Caco-2 (cell line): Measurements from ENCODE around the gene ESPNL. TPM values are rescaled to one million over a fixed set of nuclear protein-coding genes. Genes with fewer than 3 reads are reported as not detected.

ENCODE experiments used
- BruUV-seq: library from RNA; stranded (reverse); fragments of 400-500 nt; replicated peaks from 2 replicates; lab custom pipeline; 2021; lab: Mats Ljungman, UMichigan
- CTCF ChIA-PET: fragments of 300-600 bp; sonication (Branson Sonifier 250); formaldehyde crosslinking; loops from one replicate; lab custom pipeline; 2022; ENCODE audit warnings: antibody characterized with exemption; lab: Charles Lee
- POLR2A ChIA-PET: fragments of 300-600 bp; sonication (Branson Sonifier 250); formaldehyde crosslinking; loops from one replicate; lab custom pipeline; 2022; ENCODE audit warnings: antibody characterized with exemption; lab: Charles Lee
- DNase-seq, 2 experiments: peaks; one replicate each; pipeline versions ENCODE4 v3.0.0 to v3.0.0-alpha.2; 2020 to 2022
- H3K27me3 ChIP-seq: replicated peaks from 2 replicates; pipeline ENCODE4 v1.6.0; 2011; ENCODE audit warnings: low read length; ENCODE audit not compliant: control insufficient read depth, insufficient read depth
- H3K36me3 ChIP-seq: 2 replicates; pipeline ENCODE4 v1.5.1; 2011; ENCODE audit warnings: low read length; ENCODE audit not compliant: control insufficient read depth, insufficient read depth
- H3K4me1 ChIP-seq: fragments of 250-450 bp; sonication (Bioruptor Pico); 2 replicates; pipeline ENCODE4 v1.5.1; 2020; ENCODE audit warnings: mild to moderate bottlenecking
- H3K4me3 ChIP-seq: 2 replicates; pipeline ENCODE4 v1.5.1; 2011; ENCODE audit warnings: low read depth, mild to moderate bottlenecking, control low read depth, low read length
- H3K9me3 ChIP-seq: fragments of 250-450 bp; sonication (Bioruptor Pico); 2 replicates; pipeline ENCODE4 v1.5.1; 2020; ENCODE audit warnings: mild to moderate bottlenecking, moderate library complexity
- H3K27ac Mint-ChIP-seq: one replicate; pipeline ENCODE4 v1.8.0; 2022; ENCODE audit warnings: mixed read lengths; ENCODE audit not compliant: unreplicated experiment
- H3K27me3 Mint-ChIP-seq: one replicate; pipeline ENCODE4 v1.8.0; 2022; ENCODE audit warnings: mixed read lengths; ENCODE audit not compliant: insufficient read depth, unreplicated experiment
- H3K36me3 Mint-ChIP-seq: one replicate; pipeline ENCODE4 v1.8.0; 2022; ENCODE audit warnings: mild to moderate bottlenecking, mixed read lengths; ENCODE audit not compliant: insufficient read depth, unreplicated experiment
- H3K4me1 Mint-ChIP-seq: one replicate; pipeline ENCODE4 v1.8.0; 2022; ENCODE audit warnings: low read depth, mixed read lengths; ENCODE audit not compliant: unreplicated experiment
- H3K4me3 Mint-ChIP-seq: one replicate; pipeline ENCODE4 v1.8.0; 2022; ENCODE audit warnings: mild to moderate bottlenecking, moderate library complexity, mixed read lengths; ENCODE audit not compliant: unreplicated experiment
- H3K9me3 Mint-ChIP-seq: one replicate; pipeline ENCODE4 v1.8.0; 2022; ENCODE audit warnings: mixed read lengths; ENCODE audit not compliant: unreplicated experiment
- intact Hi-C: fragments of 100-400 bp; cut with micrococcal nuclease; formaldehyde crosslinking; loops from one replicate; pipeline ENCODE4 v1.10.0; 2022; ENCODE audit not compliant: unreplicated experiment
- total RNA-seq: library from RNA; stranded (reverse); gene quantifications from 2 replicates; pipeline ENCODE4 v1.2.3, GENCODE V29; 2022
- TF ChIP-seq, protein P1 (sequence below), 2 experiments: fragments of 200-600 bp in 1 of 2; IDR thresholded peaks; 1 replicate in 1 of 2; 2 replicates in 1 of 2; pipeline versions ENCODE4 v1.5.1 to v1.8.0; 2011 to 2022; ENCODE audit warnings: antibody characterized with exemption in 1 of 2, control low read depth in 1 of 2, inconsistent platforms in 1 of 2, low read depth in 1 of 2, low read length in 1 of 2, mild to moderate bottlenecking in 1 of 2, moderate library complexity in 1 of 2; ENCODE audit not compliant: insufficient read depth in 1 of 2, severe bottlenecking in 1 of 2, unreplicated experiment in 1 of 2

ESPNL gene
- total RNA-seq, 1 experiment from 2014 or later, result not detected

DNA sequence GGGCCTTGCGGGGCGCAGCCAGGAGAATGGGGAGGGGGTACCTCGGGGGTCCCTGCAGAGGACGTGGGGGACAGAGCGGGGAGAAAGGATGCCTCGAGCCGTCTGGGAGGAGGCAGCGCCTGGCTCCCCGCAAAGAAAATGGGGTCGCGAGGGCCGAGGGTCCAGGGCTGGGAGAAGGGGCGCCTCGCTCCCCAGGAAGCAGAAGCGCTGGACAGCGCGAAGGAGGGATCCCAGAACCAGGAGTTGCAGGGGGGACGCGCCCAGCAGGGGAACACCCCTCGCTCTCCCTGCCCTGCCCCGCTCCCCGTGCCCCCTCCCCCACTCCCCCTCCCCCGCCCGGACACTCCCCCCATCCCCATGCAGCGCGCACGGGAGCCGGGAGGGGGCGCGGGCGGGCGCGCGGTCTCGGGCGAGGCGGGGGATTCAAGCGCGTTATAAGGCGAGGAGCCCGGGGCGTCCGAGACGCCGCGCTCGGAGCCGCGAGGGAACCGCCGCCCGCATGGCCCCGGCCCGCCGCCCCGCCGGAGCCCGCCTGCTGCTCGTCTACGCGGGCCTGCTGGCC, 58.5 kb downstream of the ESPNL start, which contains the start of gene ERFE:
Gene ERFE (plus strand): TSS at position 462 of the 562 bp plus-strand sequence. CDS start 38 bp downstream, at position 500.
- Mint-ChIP-seq H3K4me3 (peak within 1 kb of the TSS; percentile 64), H3K4me1 (no peaks in the 10 kb centered on the region), H3K36me3 (peaks cover 4% of the 10 kb centered on the region), H3K27me3 (no peaks in the 10 kb centered on the region), H3K9me3 (no peaks in the 10 kb centered on the region), H3K27ac (no peak within 1 kb of the TSS)
- H3K27me3 ChIP-seq, result no peaks in the 10 kb centered on the region
- no peaks in the 10 kb centered on the region for H3K9me3 ChIP-seq
- TF ChIP-seq, protein P1, sequence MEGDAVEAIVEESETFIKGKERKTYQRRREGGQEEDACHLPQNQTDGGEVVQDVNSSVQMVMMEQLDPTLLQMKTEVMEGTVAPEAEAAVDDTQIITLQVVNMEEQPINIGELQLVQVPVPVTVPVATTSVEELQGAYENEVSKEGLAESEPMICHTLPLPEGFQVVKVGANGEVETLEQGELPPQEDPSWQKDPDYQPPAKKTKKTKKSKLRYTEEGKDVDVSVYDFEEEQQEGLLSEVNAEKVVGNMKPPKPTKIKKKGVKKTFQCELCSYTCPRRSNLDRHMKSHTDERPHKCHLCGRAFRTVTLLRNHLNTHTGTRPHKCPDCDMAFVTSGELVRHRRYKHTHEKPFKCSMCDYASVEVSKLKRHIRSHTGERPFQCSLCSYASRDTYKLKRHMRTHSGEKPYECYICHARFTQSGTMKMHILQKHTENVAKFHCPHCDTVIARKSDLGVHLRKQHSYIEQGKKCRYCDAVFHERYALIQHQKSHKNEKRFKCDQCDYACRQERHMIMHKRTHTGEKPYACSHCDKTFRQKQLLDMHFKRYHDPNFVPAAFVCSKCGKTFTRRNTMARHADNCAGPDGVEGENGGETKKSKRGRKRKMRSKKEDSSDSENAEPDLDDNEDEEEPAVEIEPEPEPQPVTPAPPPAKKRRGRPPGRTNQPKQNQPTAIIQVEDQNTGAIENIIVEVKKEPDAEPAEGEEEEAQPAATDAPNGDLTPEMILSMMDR (IDR thresholded peaks at IDR 0.05; ENCODE audit: insufficient read depth in 1 of 2, low read depth in 1 of 2, low read length in 1 of 2, severe bottlenecking in 1 of 2, unreplicated experiment in 1 of 2), result peak; percentile 21 to 45
- peak in 1 of 2 experiments; percentile 73 for DNase-seq
- no TSS peak for BruUV-seq
- CTCF ChIA-PET, result interaction anchor here (0.6 kb wide), 1 partner anchor 115 kb away, joined by 3 read pairs; no protein-coding TSS in a partner anchor
- H3K4me3 ChIP-seq, result peak within 1 kb of the TSS; percentile 29
- no peaks in the 10 kb centered on the region for H3K36me3 ChIP-seq
- intact Hi-C loops, result loop anchor here (10.0 kb wide), 1 partner anchor 304 kb away; the partner anchor contains the start of gene RAMP1
- POLR2A ChIA-PET, result no interaction called here
- no peaks in the 10 kb centered on the region for H3K4me1 ChIP-seq

- Histone ChIP-seq H3K36me3 (no peaks in the 10 kb centered on the region), H3K27me3 (no peaks in the 10 kb centered on the region), H3K4me1 (no peaks in the 10 kb centered on the region), H3K4me3 (peak overlapping the region; percentile 29), H3K9me3 (no peaks in the 10 kb centered on the region)
- peak in 1 of 2 experiments; percentile 16 for DNase-seq
- ChIA-PET POLR2A (no interaction called here), CTCF (interaction anchor here (0.6 kb wide), 1 partner anchor 115 kb away, joined by 3 read pairs; no protein-coding TSS in a partner anchor)
- intact Hi-C loops, result loop anchor here (10.0 kb wide), 1 partner anchor 304 kb away; the partner anchor contains the start of gene RAMP1
- Mint-ChIP-seq H3K27me3 (no peaks in the 10 kb centered on the region), H3K27ac (no peak overlapping the region), H3K9me3 (no peaks in the 10 kb centered on the region), H3K4me1 (no peaks in the 10 kb centered on the region), H3K36me3 (peaks cover 3% of the 10 kb centered on the region), H3K4me3 (peak overlapping the region; percentile 64)
- no TSS peak for BruUV-seq
- TF ChIP-seq, protein P1 (IDR thresholded peaks at IDR 0.05; ENCODE audit: insufficient read depth in 1 of 2, low read depth in 1 of 2, low read length in 1 of 2, severe bottlenecking in 1 of 2, unreplicated experiment in 1 of 2), result no peak
Observed at GRCh38 chr2:238159071-238159539, 59.0 kb downstream of the ESPNL start.

- H3K27me3 Mint-ChIP-seq, result no peaks in the 10 kb centered on the region
- no peaks in the 10 kb centered on the region for H3K4me1 Mint-ChIP-seq
- intact Hi-C loops, result loop anchor here (2.0 to 10.0 kb wide), 2 partner anchors 103 to 305 kb away; partner anchors contain the start of gene RAMP1
- H3K27ac Mint-ChIP-seq, result no peak overlapping the region
- Histone ChIP-seq H3K9me3 (no peaks in the 10 kb centered on the region), H3K27me3 (no peaks in the 10 kb centered on the region), H3K4me3 (peak overlapping the region; percentile 29), H3K36me3 (no peaks in the 10 kb centered on the region), H3K4me1 (no peaks in the 10 kb centered on the region)
- BruUV-seq, result TSS peak; percentile 59
- H3K36me3 Mint-ChIP-seq, result no peaks in the 10 kb centered on the region
- H3K9me3 Mint-ChIP-seq, result no peaks in the 10 kb centered on the region
- DNase-seq, result no peak
- H3K4me3 Mint-ChIP-seq, result peak overlapping the region; percentile 64
- ChIA-PET POLR2A (no interaction called here), CTCF (interaction anchor here (1.6 kb wide), 1 partner anchor 103 kb away, joined by 6 read pairs; no protein-coding TSS in a partner anchor)
- TF ChIP-seq, protein P1 (IDR thresholded peaks at IDR 0.05; ENCODE audit: insufficient read depth in 1 of 2, low read depth in 1 of 2, low read length in 1 of 2, severe bottlenecking in 1 of 2, unreplicated experiment in 1 of 2), result no peak
Observed at GRCh38 chr2:238159661-238160205, 59.6 kb downstream of the ESPNL start.
